Gastrocnemius medialis (tissue), 4 donors: ENCODE measurements around the gene UBQLN3. TPM values are rescaled to one million over a fixed set of nuclear protein-coding genes. Genes with fewer than 3 reads are reported as not detected.

ENCODE experiments used
- ATAC-seq, 2 donors: fragments of 150-250 bp; one replicate each; pipeline ENCODE4 v1.9.1; 2016
- DNase-seq, 2 donors: peaks; one replicate each; pipeline ENCODE4 v3.0.0-alpha.2; 2019
- H3K27ac ChIP-seq, 4 donors: fragments of 200-600 bp; sonication (generic); 1 replicate in 1 of 4; 2 replicates in 3 of 4; pipeline ENCODE4 v1.5.1; 2016 to 2018; ENCODE audit warnings: mild to moderate bottlenecking in 2 of 4, moderate library complexity in 1 of 4
- H3K27me3 ChIP-seq, 3 donors: fragments of 200-600 bp; sonication (generic) in 2 of 3; 1 replicate in 1 of 3; 2 replicates in 2 of 3; pipeline versions ENCODE4 v1.5.1 to v1.6.0; 2016 to 2019; ENCODE audit warnings: mild to moderate bottlenecking in 1 of 3, moderate library complexity in 1 of 3
- H3K36me3 ChIP-seq, 2 donors: fragments of 200-600 bp; sonication (generic) in 1 of 2; one replicate each; pipeline ENCODE4 v1.5.1; 2017 to 2018
- H3K4me1 ChIP-seq, 2 donors: fragments of 200-600 bp; sonication (generic) in 1 of 2; one replicate each; pipeline ENCODE4 v1.5.1; 2016 to 2017; ENCODE audit warnings: mild to moderate bottlenecking in 2 of 2
- H3K4me3 ChIP-seq, 4 donors: fragments of 200-600 bp; sonication (generic) in 3 of 4; 1 replicate in 1 of 4; 2 replicates in 3 of 4; pipeline ENCODE4 v1.5.1; 2016 to 2019; ENCODE audit warnings: mild to moderate bottlenecking in 2 of 4
- H3K9me3 ChIP-seq, 3 donors: fragments of 200-600 bp; sonication (generic) in 2 of 3; 1 replicate in 1 of 3; 2 replicates in 2 of 3; pipeline ENCODE4 v1.5.1; 2016 to 2019
- CTCF ChIP-seq, 5 experiments: fragments of 450-650 bp in 3 of 5; fragments of 200-600 bp in 2 of 5; sonication (generic) in 2 of 5; IDR thresholded peaks in 4 of 5; conservative IDR thresholded peaks in 1 of 5; 1 replicate in 4 of 5; 2 replicates in 1 of 5; pipeline ENCODE4 v1.5.1; 2016 to 2019; ENCODE audit warnings: antibody characterized with exemption in 5 of 5, mild to moderate bottlenecking in 3 of 5, moderate library complexity in 3 of 5
- POLR2A ChIP-seq, 2 donors: fragments of 450-650 bp; IDR thresholded peaks; one replicate each; pipeline ENCODE4 v1.6.1; 2017; ENCODE audit warnings: antibody characterized with exemption in 2 of 2, mild to moderate bottlenecking in 2 of 2, moderate library complexity in 2 of 2
- in situ Hi-C, 4 donors: fragments of 200-750 bp; cut with MboI; loops; one replicate each; pipeline versions ENCODE4 v1.15.0 to v1.8.0; 2017; ENCODE audit warnings: low sequenced_read_pairs in 4 of 4
- intact Hi-C: fragments of 100-400 bp; cut with DNase I; formaldehyde crosslinking; loops from one replicate; pipeline ENCODE4 v1.15.1; 2023; ENCODE audit warnings: low total_unique reads
- total RNA-seq, 4 donors: library from RNA; depleted of rRNA; stranded (reverse); fragments of >200 nt; gene quantifications; one replicate each; pipeline versions ENCODE4 v1.1.0 to v1.2.3, GENCODE V29; 2016

Gene UBQLN3
- total RNA-seq, 4 donors from 2014 or later, result not detected

GRCh38 chr11:5522308-5522707 is 12.6 kb upstream of the UBQLN3 start:
- in situ Hi-C loops, result no loop called here
- ATAC-seq (no peak), DNase-seq (no peak)
- Histone ChIP-seq H3K9me3 (no peaks in the 10 kb centered on the region), H3K27me3 (no peaks in the 10 kb centered on the region), H3K4me1 (no peaks in the 10 kb centered on the region), H3K27ac (no peak overlapping the region), H3K4me3 (no peak overlapping the region), H3K36me3 (no peaks in the 10 kb centered on the region)
- intact Hi-C loops, result no loop called here
- no peak for TF ChIP-seq POLR2A (IDR thresholded peaks at IDR 0.05)
- TF ChIP-seq CTCF (IDR thresholded peaks at IDR 0.05 in 4 of 5, conservative IDR thresholded peaks at IDR 0.05 in 1 of 5), result no peak

GRCh38 chr11:5521540-5521939 is 11.8 kb upstream of the UBQLN3 start:
- no peaks in the 10 kb centered on the region for H3K27me3 ChIP-seq
- DNase-seq (no peak), ATAC-seq (no peak)
- no peaks in the 10 kb centered on the region for H3K4me1 ChIP-seq
- no peak overlapping the region for H3K27ac ChIP-seq
- TF ChIP-seq CTCF (IDR thresholded peaks at IDR 0.05 in 4 of 5, conservative IDR thresholded peaks at IDR 0.05 in 1 of 5) (no peak), POLR2A (IDR thresholded peaks at IDR 0.05) (no peak)
- intact Hi-C loops, result no loop called here
- no peaks in the 10 kb centered on the region for H3K9me3 ChIP-seq
- no peak overlapping the region for H3K4me3 ChIP-seq
- H3K36me3 ChIP-seq, result no peaks in the 10 kb centered on the region
- in situ Hi-C loops, result no loop called here

- intact Hi-C loops, result no loop called here
- ATAC-seq (no peak), DNase-seq (no peak)
- in situ Hi-C loops, result no loop called here
- Histone ChIP-seq H3K4me3 (no peak within 1 kb of the TSS), H3K4me1 (no peaks in the 10 kb centered on the region), H3K9me3 (no peaks in the 10 kb centered on the region), H3K27ac (no peak within 1 kb of the TSS), H3K36me3 (no peaks in the 10 kb centered on the region), H3K27me3 (no peaks in the 10 kb centered on the region)
- no peak for TF ChIP-seq CTCF (IDR thresholded peaks at IDR 0.05 in 4 of 5, conservative IDR thresholded peaks at IDR 0.05 in 1 of 5)
- TF ChIP-seq POLR2A (IDR thresholded peaks at IDR 0.05), result no peak
These were observed 6.8 kb upstream of the UBQLN3 start, which contains the start of gene UBQLNL for GRCh38 chr11:5516599-5516998. Gene UBQLNL, minus strand, starts transcription at chr11:5516699. Its CDS starts 258 bp downstream, at chr11:5516441.

GRCh38 chr11:5514841-5515240 is 5.1 kb upstream of the UBQLN3 start:
- Histone ChIP-seq H3K27ac (no peak overlapping the region), H3K4me1 (no peaks in the 10 kb centered on the region), H3K9me3 (no peaks in the 10 kb centered on the region), H3K36me3 (no peaks in the 10 kb centered on the region), H3K4me3 (no peak overlapping the region), H3K27me3 (no peaks in the 10 kb centered on the region)
- DNase-seq (no peak), ATAC-seq (no peak)
- in situ Hi-C loops (no loop called here), intact Hi-C loops (no loop called here)
- no peak for TF ChIP-seq CTCF (IDR thresholded peaks at IDR 0.05 in 4 of 5, conservative IDR thresholded peaks at IDR 0.05 in 1 of 5)
- TF ChIP-seq POLR2A (IDR thresholded peaks at IDR 0.05), result no peak

- intact Hi-C loops, result no loop called here
- no peak for ATAC-seq
- Histone ChIP-seq H3K4me3 (no peak overlapping the region), H3K36me3 (no peaks in the 10 kb centered on the region), H3K9me3 (no peaks in the 10 kb centered on the region), H3K27me3 (no peaks in the 10 kb centered on the region), H3K27ac (no peak overlapping the region), H3K4me1 (no peaks in the 10 kb centered on the region)
- in situ Hi-C loops, result no loop called here
- TF ChIP-seq CTCF (IDR thresholded peaks at IDR 0.05 in 4 of 5, conservative IDR thresholded peaks at IDR 0.05 in 1 of 5), result no peak
- no peak for TF ChIP-seq POLR2A (IDR thresholded peaks at IDR 0.05)
- DNase-seq, result no peak
These were observed 1.2 kb downstream of the UBQLN3 start for GRCh38 chr11:5508605-5509004.
